GM18499 (cell line): ENCODE measurements around the gene ST6GALNAC3.
"Not testable (repeated sequence)": the region's sequence is repeated elsewhere in the genome, so short reads cannot be mapped to it uniquely, and the experiment has no call there.

Experiments
- ATAC-seq: cut with Tn5 transposase; IDR thresholded peaks from one replicate; pipeline ENCODE4 v1.9.1; 2021; ENCODE audit warnings: moderate number of reproducible peaks; ENCODE audit not compliant: insufficient read depth, unreplicated experiment

ST6GALNAC3 gene

DNA sequence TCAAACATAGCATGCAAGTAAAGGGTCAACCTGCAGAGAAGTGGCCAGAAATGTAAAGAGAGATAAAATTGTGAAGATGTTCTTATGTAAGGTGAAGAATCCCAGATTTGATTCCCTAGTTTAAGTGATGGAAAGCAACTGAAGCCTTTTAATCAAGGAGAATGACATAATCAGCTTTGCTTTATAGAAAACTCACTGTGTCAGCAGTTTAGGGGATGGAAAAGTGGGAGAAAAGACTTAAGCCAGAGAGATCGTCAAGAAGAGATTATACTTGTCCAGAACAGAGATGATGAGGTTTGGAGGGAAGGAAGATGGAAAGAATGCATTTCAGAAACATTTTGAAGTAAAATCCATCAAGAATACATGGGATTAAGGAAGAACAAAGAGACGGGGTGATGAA lies 517.4 kb downstream of the ST6GALNAC3 start:
- no peak for ATAC-seq

DNA sequence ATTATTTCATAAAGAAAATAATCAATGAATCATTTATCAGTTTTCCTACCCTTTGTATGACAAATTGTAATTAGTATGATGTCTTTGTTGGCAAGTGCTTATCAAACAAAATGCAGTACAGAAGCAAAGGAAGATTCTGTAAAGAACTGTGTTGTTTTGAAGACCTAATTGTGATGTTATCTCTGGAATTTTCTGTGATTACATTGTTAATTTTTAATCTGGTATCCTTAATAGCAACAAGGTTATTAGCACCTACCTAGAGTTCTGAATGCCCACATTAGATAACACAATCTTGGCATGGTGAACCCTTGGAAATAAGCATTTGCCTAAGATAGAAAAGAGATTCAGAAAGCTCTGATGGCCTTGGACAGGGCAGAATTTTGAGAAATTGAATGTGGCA lies 518.6 kb downstream of the ST6GALNAC3 start:
- no peak for ATAC-seq

DNA sequence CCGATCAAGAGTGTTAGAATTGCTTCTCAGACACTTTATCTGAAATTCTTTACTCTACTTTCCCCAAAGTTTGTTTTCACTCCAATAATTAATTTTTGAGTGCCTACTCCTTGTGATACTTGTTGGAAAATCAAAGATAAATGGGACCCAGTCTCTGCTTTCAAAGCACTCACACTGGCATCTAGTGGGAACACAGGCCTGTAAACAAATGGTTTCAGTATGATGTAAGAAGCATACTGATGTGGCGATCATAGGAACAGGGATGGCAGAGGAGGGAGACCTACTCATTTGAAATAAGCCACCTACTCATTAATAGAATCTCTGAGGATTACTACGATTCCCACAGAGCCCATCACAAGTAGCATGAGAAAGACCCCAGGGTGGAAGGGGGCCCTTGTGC lies 519.1 kb downstream of the ST6GALNAC3 start:
- no peak for ATAC-seq

DNA sequence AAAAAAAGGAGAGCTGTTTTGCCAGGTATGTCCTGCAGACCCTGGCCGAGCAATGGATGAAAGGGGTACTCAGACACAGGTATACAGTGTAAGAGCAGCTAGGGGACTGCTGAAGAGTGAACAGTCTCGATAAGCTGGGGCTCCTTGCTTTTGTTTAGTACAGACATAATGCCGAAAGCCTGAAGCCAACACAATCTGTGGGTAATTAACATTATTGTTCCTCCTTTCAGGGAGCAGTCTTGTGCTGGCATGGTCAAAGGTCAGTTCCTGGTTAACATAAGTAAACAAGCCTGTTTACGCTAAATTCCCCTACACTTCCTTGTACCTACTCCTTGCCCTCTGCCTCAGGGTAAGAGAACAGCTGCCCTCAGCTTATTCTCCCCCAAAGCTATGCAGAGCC lies 520.5 kb downstream of the ST6GALNAC3 start:
- ATAC-seq = no peak

DNA sequence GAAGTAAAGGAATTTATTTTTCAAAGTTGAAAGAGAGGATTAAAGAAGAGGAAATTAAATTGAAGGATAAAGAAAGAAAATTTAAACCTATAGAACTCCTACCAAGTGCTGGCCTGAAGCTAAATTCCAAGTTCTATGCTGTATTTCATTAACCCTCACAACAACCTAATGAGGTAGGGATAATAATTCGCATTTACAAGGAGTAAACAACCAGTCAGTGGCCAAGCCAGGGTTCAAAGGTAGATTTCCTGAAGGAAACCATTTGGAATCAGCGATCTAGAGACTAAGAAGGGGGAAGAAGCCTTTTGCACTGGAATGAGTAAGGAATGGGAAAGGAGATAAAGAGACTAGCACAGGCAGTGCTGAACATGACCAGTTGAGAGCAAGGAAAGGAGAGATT lies 526.9 kb downstream of the ST6GALNAC3 start:
- ATAC-seq = no peak

DNA sequence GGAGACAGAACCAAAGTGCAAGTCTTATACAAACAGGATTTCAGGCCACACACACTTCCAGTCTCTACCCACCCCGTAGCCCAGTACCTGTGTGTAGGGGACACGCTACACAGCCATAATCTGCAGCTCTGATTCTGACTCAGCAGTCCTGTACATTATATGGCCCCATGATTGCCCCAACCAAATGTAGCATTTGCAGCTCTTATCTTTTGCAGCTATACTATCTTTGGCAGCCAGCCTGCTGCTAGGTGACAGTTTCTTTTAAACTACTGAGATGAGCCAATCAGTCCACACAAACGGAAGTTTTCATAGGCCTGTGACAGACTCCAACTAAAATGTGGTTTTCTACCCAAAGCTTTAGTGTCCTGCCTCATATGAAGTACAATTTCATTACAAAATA lies 533.2 kb downstream of the ST6GALNAC3 start:
- no peak for ATAC-seq

DNA sequence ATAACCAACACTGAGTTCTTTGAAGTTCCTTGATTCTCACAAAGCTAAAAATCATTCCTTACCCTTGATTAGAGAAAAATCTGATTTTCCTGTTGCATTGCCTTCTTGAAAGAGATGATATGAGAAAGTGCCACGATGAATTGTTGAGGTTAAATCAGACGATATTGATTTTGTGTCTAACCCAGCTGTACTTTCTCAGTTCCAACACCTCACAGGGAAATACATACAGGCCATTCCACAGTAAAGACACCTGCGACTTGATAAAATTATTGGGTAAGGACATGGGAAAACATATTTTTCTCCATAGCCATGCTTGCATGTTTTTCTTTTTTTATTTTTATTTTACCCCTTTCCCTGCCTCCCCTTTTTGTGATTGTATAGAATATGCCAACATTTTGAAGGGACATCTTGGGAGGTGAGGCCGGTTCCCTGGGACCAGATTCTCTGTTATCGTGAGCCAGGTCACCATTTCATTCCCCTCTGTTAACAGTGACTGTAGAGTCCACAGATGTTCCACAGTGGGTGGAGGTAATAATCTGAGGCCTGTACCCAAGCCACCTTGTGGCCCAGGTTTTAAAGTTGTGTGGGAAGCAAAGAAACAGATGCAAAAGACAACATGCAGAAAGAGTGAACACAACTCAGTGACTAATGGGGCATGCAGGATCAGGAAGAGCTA lies 537.4 kb downstream of the ST6GALNAC3 start:
- no peak for ATAC-seq

DNA sequence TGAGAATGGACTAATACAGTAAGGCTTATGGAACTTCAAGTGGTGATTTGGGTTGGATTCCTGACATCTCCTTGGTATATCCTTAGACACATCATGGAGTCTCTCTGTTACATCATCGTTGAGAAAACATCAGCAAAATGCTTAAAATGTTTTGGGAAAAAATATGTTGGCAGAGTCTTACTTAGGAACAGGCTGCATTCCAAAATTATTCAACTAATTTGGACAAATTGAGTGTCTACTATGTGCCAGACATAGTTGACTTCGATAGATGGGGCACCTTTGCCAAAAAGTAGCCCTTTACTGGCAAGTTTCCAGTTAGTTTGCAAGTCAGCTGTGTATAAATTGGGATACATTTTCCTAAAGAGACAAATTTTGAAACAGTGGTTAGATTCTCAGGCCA lies 539.3 kb downstream of the ST6GALNAC3 start:
- no peak for ATAC-seq

DNA sequence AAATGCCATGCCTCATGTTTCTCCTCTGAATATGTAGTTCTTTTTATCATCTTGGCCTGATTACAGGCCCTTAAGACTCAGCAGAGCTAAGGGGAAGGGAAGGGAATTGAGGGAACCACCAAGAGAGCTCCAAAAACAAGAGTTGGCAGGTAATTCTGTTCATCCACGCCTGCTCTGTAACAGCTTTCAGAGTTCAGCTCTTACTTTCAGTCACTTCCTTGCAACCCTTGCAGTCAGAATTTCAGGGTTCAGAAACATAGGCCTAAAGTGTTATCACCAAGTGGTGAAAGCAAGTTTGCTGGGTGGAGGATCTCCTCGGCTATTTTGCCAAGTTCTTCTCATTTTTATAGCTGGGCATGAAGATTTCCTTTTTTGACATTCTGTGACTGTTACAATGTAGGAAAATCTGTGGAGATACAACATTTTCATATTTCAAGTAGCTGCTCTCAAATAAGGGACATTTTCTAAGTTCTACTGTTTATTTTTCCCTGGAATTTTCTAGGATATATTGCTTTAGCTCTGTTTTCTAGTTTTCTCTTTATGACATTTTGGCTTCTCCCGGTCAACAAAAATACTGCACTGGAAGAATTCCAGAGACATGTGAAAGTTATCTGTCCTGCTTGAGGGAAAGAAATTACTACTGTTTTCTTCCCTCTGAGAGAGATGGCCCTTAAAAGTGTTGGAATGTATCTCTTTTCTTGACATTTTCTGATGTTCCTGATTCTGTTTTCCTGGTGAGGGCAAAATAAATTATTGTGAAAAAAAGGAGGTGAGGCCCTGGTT lies 540.9 kb downstream of the ST6GALNAC3 start:
- no peak for ATAC-seq

DNA sequence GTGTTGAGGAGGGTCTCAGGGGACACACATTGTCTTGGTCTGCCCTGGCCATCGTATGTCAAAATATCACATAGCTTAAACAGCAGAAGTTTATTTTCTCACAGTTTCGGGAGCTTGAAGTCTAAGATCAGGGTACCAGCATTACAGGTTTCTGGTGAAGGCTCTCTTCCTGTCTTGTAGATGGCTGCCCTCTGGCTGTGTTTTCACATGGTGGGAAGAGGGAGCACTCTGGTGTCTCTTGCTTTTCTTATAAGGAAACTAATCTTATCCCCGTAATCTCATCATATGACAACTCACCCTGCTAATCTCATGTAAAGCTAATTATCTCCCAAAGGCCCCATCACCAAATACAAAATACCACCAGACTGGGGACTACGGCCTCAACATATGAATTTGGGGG lies 545.8 kb downstream of the ST6GALNAC3 start:
- ATAC-seq = no peak

DNA sequence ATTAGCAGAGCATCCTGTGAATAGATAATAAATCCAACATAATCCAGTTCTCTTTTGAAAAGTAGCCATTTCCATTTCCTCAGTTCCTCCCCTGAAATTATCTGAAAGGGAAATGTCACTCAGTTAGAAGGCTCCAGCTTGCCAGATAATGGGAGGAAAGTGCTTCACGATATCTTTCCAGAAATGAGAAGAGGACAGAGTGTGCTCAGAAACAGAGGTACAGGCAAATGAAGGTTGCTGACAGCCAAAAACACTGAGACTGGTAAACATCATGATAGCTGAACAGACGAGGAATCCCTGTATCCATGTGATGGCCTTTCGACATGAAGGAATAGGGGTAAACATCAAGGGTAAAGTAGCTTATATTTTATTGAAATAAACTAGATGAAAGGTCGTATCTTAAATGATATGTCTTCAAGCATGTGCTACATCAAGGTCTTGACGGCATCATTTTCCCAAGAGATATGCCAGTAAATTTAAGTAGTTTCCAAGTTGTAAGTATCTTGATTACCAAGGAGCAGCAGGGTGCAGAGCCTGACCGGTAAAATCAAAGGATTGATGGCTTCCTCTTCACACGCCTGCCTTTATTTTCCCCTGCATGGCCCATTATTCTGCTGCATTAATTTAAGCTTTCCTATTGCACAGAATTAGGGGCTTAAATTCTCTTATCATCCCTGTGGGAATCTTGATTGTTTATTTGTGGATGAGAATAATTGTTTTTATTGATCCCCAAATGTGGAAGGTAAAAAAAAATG lies 548.4 kb downstream of the ST6GALNAC3 start:
- no peak for ATAC-seq

DNA sequence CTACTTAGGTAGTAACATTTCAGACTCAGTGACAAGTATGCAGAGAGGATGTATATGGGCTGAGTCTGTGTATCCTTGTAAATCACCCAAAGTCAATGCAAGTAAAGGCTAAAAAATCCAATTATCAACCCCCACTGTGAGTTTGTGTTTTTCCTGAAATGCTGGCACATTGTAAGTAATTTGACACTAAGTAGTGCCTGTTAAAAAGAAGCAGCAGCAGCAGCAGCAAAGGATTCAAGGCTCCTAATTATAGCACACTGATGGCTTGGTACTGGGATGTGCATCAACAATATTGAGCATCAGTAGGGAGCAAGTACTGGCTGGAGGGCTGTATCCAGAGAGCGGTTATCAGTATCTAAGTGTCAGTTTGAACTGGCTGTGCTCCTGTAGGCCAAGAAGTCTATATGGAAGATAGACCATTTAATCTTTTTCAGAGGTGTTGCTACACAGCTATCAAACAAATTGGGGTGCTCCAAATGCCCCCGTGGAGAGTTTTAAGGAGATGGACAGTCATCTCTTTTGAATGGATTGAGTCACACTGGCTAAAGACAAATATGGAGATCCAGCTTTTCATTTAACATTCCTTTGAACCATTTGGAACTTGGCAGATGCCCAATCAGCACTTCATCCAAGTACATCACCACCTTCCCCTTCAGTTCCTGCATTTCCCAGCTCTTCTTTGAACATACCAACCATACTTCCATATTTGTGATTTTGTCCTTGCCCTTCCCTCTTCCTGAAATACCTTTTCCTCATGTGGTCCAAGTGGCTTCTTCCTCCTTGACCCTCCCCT lies 551.5 kb downstream of the ST6GALNAC3 start:
- no peak for ATAC-seq

DNA sequence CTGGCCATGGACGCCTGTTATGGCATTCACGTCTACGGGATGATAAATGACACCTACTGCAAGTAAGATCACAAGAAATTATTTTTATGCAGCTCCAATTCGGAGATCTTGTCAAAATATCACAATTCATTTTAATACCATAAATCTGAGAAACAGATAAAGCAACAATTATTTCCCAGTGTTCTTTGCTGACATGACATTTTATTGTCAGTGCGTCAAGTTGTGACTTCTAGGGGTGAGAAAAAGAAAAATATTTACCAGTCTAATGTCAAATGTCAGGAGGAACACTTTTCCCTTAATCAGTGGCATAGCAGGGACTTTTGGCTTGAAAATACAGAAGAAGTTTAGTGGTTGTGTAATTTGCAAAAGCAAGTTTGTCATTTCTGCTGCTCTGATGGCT lies 553.0 kb downstream of the ST6GALNAC3 start:
- no peak for ATAC-seq

DNA sequence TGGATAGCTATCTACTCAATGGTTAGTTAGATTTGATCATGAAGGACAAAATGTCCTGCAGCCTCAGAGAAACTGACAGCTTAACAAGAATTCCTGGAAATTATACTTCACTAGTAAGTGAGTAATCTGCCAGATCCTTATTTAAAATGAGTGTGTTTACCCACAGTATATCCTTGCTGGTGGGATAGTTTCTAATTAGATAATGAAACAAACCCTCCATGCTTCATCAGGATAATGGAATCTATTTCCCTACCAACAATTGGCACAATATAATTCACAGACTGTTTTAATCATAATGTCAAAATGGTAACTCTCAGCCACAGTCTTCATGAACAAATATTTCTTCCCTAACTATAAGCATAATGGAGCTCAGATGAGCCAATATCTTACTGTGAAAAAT lies 553.4 kb downstream of the ST6GALNAC3 start:
- no peak for ATAC-seq

DNA sequence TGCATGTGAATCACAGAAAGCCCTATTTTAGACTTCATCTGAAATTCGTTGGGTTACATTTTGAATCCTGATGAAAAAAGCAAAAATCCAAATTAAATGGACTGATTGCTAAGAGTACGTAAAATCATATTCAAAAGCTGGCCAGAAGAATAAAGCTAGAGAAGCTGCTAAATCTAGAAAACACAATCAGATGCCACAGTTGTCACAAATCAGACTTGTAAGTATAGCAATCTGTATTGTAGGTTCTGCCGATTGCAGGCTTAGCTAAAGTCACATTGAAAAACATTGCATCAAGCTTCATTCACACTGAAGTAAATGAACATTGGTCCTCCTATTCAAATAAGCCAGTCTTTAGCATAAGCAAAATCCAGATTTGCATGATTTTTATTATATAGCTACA lies 557.6 kb downstream of the ST6GALNAC3 start:
- no peak for ATAC-seq

DNA sequence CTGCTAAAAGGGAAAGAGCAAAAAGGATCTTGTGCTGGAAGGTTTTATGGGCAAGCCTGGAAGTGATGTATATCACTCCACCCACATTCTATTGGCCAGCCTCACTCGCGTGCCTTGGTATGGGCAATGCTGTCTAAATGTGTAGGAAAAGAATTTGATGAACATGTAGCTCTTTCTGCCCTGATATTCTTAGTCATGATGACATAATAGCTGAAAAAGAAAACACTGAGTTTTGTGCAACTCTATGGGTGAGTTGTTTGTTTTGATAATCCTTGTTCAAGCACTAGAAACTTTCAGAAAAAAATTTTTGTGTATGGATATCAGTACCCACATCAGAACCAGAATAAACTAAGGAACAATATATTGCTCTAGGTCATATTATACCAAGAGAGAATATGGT lies 561.2 kb downstream of the ST6GALNAC3 start:
- ATAC-seq = no peak

DNA sequence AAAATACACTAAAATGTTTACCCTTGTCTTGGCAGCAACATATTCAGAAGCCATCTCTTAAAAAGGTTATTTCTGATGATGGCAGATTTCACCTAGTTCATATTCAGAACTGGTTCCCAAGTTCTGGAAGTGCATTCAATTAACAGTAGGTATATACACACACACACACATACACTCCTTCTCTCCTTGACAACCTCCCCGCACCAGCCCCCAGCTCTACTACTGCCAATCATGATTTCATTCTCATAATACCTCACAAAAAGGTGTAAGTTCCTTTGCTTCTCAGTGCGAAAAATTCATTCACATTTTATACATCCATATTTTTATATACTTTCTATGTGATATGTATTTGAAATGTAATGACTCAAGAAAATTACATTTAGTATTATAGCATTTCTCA lies 564.6 kb downstream of the ST6GALNAC3 start:
- no peak for ATAC-seq

DNA sequence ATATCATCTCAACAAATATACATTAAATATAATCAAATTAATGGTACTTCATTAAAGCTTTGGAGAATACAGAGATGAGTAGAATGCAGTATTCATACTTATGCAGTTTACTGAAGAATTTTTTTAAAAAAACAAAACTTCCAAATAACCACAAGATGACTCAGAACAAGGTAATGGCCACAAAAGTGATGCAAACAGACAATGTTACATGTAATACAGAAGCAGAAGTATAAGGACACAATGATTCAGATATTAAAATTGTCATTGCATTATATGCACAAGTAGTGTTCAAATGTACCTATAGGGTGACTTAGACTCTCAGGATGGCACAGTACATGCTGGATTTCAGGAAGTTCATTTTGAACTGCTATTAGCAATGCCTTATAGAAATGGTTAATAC lies 565.5 kb downstream of the ST6GALNAC3 start:
- ATAC-seq = no peak

DNA sequence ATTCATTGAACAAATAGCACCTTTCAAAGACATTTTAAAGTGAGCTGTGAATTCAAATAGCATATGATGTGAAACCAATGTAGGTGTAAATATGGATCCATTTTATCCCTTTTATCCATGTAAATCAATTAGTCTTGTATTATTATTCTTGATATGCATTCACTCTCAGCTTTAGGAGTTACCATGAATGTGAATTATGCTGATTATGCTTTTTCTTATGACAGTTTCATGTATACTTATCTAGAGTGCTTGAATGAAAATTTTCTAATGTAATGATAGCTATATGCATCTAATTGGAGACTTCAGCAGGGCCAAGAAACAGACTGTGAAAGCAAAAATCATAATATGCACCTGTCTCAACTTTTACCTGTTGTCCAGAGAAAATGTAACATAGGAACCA lies 566.2 kb downstream of the ST6GALNAC3 start:
- no peak for ATAC-seq

DNA sequence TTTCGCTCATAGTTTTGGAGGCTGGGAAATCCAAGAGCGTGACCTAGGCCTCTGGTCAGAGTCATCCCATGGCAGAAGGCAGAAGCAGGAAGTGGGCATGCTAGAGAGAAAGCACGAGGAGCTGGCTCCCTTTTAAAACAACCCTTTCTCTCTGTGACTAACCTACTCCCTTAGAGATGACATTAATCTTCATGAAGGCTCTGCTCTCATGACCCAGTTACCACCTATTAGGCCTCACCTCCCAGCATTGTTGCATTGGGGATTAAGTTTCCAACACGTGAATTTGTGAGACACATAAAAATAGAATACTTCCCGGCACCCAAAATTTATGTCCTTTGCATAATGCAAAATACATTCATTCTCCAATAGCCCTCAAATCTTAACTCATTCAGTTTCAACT lies 569.6 kb downstream of the ST6GALNAC3 start:
- no peak for ATAC-seq

DNA sequence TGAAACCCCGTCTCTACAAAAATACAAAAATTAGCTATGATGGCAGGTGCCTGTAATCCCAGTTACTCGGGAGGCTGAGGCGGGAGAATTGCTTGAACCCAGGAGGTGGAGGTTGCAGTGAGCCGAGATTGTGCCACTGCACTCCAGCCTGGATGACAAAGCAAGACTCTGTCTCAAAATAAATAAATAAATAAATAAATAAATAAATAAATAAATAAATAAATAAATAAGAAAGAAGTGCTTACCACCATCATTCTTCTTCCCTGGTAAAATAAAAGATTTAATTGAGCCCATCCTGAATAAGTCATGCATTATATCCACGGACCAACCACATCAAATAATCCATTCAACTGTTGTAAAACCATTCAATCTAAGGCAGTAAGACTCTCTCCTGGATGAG lies 578.3 kb downstream of the ST6GALNAC3 start:
- not testable (repeated sequence) for ATAC-seq
